HG02970 (cell line): ENCODE data around the gene ERICH3.

Source experiments
- ATAC-seq: cut with Tn5 transposase; IDR thresholded peaks from one replicate; pipeline ENCODE4 v1.9.1; 2021; ENCODE audit warnings: mild to moderate bottlenecking, moderate library complexity, moderate number of reproducible peaks; ENCODE audit not compliant: unreplicated experiment, low FRiP score

ERICH3 gene

DNA sequence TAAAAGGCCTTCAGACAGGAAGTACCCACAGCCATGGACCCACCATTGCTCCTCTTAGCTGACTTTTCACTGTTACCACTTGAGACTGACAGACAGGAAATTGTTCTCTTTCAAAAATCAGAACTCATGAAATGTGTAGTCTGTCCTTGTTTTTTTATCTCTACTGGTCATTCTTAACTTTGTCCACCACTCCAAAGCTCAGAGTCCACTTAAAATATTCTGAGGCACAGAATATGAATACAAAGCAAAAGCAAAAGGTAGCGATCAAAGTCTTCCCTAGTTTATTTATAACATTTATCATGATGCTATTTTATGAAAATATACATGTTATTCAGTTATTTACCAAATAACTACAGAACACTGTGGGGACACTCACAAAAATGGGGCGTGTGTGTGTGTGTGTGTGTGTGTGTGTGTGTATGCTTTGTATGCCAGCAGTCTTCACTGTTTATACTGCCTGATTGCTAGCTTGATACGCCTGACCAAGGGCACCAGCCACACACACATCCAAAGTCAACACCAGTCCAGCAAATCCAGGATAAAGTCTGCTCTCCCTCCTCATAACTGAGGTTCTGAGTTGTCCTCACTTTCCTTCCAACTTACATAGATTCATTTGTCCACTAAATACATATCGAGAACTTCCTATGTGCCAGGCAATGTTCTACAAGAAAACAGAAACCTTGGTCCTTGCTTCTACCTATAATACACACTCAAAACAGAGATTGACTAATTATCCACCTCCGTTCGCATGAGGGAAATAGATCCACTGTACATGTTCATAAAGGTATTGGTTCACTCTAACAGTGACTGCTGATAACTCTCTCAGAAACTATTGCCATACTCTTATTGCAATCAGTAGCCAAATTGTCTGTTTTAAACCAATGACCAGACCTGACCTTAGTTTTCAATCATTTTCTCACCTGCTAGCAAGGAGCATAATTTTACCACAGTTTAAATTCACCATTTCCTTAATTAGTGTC is 79.4 kb downstream of the ERICH3 start:
- no peak for ATAC-seq

DNA sequence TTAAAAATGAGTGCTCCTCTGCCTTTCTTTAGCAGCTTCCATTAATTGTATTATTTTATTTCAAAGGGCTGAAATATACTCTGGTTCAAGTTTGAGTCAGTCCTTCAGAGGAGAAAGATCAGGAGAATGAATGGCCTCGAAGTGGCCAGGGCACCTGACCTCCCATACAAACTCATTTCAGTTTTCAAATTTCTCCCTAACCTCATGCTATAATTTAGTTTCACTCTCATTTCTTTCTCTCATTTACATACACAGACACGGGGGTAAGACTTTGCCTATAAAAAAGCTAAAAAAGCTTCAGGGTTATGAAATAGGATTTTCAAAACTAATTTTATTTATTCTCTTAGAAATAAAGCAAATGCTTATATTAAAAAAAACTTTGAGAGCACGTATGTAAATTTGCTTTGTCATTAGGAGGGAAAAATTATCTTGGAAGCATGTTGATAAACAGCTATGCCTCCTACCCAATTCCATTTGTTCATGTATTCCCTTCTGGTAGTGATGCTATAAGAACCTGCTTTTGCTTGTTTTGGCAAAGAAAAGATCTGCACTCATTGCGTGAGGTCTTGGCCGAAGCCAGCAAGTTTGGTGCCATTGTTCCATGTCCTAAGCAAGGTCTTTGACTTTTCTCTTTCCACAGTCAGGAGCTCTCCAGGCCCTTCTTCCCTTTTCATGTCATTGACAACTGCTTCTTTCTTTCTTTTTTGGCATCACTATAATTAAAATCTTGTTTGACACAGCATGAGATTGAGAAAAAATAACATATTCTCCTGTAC is 80.8 kb downstream of the ERICH3 start:
- ATAC-seq = no peak

DNA sequence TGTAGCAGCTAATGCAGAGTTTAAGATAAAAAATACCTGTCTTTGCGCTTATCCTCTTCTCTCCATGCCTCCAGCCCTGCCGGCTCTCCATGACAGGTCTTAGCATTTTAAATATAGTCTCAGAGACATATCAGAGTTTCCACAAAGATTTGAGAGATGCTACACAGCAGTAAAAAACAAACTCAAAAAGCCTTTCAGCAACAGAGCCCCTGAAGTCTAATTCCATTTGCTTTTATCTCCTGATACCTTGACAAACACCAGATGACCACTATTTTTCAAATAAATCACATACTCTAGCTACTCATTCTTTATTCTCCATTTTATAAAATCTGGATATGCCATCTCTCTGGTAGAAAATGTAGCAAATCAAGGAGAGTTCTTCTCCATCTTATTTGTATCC is 81.6 kb downstream of the ERICH3 start:
- no peak for ATAC-seq

DNA sequence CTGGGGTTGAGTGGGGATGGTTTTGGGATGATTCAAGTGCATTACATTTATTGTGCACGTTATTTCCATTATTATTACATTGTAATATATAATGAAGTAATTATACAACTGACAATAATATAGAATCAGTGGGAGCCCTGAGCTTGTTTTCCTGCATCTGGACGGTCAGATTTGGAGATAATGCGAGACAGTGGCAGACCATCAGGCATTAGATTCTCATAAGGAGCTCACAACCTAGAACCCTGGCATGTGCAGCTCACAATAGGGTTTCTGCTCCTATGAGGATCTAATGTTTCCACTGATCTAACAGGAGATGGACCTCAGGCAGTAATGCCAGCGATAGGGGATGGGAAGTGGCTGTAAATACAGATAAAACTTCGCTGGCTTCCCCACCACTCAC is 83.3 kb downstream of the ERICH3 start:
- ATAC-seq = no peak

DNA sequence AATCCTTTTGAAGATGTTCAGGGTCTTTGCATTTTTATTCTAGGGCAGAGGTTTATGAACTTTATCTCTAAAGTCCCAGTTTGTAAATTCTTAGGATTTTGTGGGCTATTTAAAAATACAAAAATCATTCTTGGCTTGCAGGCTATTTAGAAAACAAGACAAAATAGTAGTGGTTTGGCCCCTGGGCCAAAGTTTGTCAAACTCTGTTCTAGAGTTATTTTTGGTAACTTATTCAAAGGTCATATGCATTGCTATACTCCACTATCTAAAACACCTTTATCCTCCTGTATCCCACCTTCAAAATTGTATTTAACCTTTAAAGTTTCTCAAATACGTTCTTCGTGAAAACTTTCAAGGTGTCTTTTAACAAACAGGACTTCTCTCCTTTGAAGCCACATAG is 85.7 kb downstream of the ERICH3 start:
- no peak for ATAC-seq

DNA sequence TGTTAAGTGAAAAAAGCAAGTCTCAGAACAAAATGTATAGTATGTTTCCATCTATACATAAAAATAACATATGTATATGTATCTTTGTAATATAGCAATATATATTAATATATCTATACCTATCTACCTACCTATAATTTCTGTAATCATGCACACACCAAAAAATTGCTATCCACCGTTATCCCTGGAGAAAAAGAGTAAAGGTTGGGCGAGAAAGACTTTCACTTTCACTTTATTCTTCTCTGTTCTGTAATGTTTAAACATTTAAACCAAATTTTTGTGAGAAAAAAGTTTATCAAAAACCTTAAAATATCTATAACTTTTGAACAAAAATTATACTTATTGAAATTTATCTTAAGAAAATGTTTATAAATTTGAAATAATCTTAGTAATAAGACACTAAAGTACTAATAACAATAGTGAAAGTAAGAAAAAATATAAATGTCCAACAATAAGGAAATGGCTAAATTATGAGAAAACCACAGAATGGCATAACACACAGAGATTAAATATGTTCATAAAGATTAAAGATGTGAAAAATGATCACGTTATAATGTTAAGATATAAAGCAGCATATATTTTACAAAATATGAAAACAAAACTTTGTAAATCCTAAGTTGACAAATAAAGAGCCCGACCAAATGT is 87.2 kb downstream of the ERICH3 start:
- ATAC-seq = no peak

DNA sequence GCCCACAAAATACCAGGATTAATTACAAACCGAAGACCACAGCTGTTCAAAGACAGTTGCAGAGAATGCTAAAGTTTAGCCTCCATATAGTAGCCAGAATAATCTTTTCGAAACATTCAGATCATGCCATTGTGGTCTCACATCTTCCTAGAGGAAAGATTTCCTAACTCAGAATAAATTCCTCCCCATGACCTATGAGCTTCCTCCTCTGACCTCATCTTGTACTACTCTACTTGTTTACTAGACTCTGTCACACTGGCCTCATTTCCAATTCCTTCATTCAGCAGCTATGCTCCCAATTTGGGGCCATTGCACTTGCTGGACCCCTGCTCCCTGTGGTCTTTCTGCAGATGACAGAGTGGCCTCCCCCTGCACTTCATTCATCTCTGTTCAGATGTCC is 89.4 kb downstream of the ERICH3 start:
- no peak for ATAC-seq

DNA sequence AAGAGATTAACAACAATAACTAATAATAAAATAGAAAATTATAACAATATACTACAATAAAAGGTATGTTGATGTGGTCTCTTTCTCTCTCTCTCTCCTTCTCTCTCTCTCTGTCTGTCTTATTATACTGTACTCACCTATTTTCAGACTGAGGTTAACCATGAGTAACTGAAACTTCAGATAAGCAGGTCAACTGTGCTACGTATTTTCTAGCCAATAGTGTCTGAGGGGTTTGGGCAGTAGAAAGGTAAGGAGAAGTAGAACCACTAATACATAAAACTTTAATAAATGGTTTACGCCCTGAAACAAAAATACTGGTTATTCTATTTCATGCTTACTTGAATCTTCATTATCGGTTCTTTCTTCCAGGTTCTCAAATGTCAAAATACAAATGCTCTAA is 90.2 kb downstream of the ERICH3 start:
- ATAC-seq = no peak

DNA sequence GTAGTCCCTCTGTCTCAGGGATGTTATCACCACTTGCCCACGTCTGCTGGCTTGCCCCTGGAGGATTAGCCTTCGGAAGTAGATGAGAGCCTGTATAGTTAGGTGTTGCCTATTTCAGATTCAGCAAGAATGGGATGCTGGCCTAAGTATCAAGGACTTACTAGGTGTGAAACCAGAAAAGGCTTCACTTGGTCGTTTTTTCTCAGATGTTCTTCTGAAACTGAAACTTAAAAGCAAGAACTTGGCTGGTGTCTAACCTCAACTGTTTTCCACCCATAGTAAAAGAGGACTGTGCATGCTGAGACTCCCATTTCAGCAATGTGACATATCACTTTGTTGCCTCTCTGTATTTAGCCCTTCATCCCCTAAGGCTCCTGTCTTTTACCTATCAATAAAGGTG is 94.2 kb downstream of the ERICH3 start:
- peak; percentile 100 for ATAC-seq

DNA sequence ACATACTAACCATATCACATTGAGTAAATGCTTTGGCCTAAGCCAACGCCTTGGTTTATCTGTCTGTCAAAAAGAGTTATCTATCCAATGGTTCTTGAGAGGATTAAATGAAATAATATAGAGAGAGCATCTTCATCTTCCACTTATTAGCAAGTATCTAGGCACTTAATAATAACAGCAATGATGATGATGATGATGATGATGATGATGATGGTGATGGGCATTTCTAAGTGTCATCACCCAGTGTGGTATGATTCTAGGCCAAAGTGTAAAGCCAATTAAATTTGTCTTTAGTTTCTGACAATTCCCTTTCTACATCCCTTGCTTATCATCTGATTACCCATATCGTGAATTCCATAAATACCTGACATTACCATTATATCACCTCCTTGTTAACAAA is 95.5 kb downstream of the ERICH3 start:
- ATAC-seq = no peak

DNA sequence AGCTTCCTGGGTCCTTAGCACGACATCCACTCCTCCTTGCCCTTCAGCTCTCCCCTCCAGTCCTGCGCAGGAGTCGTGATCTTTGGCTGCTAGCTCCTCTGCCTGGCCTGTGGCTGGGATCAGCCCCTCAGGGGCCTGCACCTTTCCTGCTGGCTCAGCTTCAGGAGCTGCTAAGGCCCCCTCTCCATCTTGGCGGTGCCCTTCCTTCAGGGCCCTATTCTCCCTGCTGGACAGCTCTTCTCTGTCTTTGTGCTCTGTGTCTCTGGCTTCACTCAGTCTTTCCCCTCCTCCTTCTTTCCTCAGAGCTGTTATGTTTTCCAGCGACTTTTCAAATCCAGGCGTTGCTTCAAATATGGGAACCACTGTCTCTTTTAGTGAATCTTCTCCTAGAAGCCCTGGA is 101.7 kb downstream of the ERICH3 start:
- no peak for ATAC-seq

DNA sequence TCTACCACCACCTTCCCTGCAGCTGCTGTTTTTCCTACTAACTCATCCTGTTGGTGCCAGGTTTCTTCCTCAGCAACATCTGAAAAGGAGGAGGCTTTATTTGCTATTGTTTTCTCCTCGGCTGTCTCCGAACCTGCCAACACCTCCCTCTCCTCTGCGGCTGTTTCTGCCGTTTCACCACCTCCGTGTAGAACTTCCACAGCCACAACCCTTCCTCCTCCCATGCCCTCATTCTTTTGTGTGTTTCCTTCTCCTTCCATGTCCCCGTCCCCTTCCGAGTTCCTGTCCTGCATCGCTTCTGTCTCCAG is 102.1 kb downstream of the ERICH3 start:
- ATAC-seq = no peak

DNA sequence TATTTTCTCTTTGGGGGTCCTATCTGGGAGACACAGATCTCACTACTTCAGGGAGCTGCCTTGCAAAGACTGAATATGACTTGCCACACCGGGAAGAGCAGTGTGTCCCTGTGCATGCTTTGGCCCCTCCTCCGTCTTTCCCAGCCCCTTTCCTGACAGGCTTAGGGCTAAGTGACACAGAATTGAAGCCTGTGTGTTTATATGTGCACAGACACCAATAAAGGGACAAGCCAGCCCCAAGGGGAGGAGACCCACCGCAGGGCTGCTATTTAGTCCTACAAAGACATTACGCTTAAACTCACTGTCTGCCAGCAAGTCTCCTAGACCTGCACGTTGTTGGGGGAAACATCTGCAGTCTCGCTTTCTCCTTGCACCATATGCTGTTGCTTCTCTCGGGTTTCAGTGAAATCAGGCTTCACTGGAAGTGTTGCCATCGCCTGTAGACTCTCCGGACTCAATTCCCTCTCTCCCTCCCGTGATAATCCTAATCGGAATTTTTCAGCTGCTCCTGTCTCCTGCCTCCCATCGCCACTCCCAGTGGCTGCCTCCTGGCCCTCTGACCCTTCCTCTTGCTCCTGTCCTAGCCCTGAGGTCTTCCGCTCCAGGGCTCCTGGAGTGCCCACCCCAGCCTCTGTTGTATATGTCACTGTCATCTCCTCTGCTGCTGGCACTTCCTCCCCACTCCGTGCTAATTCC is 102.6 kb downstream of the ERICH3 start:
- ATAC-seq = no peak

DNA sequence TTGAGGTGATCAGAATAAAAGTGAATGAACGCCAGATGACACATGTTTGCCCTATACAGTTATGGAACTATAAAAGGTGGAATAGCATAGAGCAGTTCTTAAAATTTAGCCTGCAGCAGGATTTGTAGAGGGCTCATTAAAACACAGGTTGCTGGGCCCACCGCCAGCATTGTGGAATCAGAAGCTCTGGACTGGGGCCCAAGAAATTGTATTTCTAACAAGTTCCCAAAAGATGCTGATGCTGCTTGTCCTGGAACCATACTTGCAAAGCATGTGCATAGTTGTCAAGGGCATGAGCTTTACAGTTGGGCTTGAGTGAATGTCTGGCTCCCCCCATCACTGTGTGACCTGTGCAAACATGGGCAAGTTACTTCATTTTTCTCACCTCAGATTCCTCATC is 123.7 kb downstream of the ERICH3 start:
- ATAC-seq = no peak

DNA sequence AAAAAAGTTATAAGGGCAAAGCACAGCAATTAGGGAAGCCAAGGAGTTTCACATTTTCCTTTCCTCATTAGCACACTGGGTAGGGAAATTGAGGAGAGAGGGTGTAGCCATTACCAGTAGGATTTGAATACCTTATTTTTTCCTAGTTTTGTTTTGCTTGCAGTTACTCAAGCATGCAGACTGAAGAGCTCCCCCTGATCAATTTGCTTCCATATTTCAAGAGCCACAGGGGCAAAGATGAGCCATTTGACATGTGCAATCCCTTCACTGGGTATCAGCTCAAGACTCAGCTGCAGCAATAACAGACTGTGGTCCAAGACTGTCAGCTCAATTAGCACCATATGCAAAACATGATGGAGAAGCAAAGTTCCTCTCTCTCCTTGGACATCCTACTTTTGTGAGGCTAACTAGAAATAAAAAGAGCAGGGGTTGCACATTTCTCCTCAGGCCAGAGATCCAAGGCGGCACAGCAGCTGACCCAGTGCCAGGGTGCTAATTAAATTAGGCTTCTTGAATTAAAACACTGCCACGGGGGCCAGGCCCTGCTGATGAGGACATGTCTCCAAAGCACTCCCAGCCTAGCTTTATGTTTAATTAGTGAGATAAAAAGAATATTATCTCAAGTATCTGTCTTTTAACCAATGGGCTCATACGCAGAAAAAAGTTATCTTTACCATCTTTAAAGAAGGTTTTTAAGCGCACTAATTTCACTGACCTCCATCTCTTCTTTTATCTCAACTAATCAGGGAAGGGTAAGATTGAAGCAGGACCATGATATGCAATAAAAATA is 124.4 kb downstream of the ERICH3 start:
- no peak for ATAC-seq

DNA sequence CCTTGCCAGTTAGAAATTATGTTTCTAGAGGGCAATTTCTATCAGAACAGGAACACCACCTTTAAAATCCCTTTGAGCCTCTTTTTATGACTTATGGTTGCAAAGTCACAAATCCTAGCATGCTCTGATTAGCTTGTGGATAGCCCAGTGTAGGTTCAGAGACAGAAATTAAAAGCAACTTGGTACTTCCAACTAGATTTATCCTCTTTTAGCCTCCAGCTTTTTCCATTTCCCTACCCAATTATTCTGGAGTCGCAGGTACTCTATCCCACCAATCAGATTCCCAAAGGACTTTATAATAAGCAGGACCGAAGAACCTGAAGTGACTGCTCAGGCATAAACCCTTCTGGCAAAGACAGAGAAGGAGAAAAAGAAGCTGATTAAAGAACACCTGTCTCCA is 127.8 kb downstream of the ERICH3 start:
- ATAC-seq = no peak

DNA sequence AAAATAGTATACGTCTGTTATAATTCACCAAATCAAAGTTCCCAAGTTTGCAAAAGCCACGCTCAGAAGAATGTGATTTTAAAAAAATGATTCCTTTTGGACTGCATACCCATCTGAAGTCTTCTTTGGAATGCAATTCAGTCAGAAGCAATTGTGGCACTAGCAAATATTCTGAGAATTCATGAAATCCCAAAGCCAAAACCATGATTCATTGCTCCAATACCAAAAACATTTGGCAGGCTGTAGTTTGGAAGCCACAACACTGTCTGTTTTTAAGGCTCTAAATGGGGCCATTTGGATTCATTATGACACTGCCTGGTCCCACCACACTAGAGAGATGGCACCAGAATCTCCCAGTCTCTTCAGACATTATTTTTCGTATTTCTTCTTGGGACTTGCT is 139.4 kb downstream of the ERICH3 start:
- no peak for ATAC-seq

DNA sequence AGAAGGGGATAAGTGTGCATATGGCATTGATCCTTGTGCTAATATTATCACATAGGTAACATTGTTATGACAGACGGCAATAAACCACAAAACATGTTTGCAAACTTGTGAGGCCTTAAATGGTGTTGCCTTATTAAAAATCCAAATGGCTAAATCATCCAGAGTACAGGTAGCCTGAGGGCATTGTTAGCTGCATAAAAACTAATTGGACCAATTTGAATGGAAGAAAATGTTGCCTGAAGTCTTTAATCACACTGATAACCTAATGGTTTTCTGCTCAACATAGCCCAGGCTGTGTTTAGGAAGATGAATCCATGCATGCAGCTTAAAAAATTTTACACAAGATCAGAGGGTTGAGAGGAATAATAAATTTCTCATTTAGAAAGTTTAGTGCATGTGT is 141.8 kb downstream of the ERICH3 start:
- no peak for ATAC-seq

DNA sequence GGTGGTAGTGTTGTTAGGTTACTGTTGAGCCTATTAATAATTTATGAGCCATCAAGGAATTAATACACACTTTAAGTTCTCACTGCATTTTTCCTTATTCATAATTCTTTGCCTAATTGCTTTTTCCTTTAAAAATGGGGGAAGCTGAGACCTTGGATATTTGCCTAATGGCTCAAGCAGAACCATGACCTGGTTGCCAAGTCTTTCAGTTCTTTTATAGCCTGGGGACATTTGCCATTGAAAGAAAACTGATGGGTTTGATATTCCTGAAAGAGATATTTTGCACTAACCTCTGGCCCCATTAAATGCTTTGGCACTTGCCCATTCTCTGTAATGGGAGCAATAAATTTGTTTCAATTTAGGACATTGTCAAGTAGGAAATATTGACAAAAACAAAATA is 142.7 kb downstream of the ERICH3 start:
- no peak for ATAC-seq

DNA sequence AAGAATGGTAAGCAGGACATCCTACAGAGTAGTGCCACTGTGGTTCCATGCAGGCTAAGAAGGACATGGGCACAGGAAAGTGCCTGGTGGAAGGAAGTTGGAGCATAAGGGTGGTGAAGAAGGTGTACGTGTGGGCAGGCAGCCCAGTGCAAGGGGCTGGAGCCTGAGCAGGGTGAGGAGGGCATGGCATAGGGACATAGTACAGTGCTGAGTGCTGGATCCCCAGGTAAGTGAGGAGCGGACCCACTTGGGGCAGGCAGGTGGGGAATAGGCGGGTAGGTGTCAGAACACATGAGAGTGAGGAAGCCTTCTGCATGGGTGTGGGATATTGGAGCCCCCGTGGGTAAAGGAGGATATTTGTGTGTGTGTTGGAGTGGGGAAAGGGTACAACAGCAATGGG is 145.5 kb downstream of the ERICH3 start:
- ATAC-seq = no peak
